HG02588 (cell line): ENCODE data around the gene ALDH1A3.

Experiments
- ATAC-seq: cut with Tn5 transposase; IDR thresholded peaks from one replicate; pipeline ENCODE4 v1.9.1; 2021; ENCODE audit warnings: mild to moderate bottlenecking, moderate library complexity; ENCODE audit not compliant: unreplicated experiment

The ALDH1A3 gene

DNA sequence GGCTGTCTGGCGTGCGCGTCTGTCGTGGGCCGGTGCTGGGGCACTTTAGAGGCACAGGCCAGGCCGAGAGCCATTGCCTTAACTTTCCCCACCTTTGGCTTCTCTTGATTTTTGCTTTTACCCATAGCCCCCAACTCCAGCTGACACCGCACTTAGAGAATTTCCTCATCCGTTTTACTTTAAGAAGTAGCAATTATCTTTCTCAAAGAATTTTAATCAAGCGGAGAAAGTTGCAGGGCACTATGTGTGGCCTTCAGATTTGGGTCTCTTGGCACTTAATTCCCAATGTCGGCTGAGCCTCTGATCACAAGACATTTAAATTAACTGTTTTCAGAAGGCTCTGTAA is 1.2 kb downstream of the ALDH1A3 start:
- ATAC-seq: no peak

DNA sequence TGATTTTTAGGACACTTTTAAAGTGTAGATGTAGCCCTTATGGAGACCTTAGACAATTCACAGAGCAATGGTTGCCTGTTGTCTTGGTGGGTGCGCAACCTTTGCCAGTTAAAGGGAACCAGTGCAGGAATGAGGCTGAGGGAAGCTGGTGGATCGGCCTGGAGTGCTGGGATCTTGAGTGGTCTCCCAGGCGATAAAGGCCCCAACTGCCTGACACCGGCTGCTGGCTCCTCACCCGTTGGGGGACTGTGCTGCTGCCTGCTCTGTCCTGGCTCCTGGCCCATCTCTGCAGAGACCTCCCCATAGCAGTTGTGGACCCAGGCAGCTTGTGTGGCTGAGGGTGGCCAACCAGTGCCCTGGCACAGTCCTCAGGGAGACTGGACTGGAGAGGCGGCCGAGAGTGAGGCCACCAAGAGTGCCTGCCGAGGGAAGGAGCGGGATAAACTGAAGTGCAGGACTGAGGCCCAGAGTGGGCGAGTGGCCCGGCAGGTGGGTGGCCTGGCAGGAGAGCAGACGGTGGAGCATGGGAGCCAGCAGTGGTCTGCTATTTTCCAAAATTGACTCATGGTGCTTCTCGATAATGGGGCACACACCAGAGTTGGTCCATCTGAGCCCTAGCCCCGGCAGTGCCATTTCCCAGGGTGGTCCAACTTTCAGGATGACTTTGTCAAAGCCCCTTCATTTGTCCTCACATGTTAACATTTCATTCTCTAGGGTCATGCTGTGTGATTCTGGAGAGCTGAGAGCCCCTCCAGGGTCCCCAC is 2.1 kb downstream of the ALDH1A3 start:
- no peak for ATAC-seq

- no peak for ATAC-seq
These were observed 5.5 kb downstream of the ALDH1A3 start for GRCh38 chr15:100885116-100885515.

DNA sequence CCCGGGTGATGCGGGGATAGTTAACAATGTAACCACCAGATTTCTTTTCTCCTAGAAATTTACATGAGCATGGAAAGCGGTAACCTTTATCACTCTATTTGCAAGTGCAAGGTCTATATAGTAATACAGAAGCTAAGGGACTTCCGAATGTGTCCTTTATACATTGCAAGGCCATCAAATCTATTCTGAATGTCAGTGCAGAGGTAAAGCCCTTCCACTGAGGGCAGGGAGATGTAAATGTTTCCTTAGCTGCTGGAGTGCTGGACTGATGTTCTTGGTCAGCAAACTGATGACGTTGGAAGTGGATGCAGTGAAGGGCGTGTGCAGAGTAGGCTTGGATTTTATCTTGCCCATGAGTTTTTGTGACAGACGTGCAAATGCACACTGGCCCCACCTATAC is 6.2 kb downstream of the ALDH1A3 start:
- no peak for ATAC-seq

DNA sequence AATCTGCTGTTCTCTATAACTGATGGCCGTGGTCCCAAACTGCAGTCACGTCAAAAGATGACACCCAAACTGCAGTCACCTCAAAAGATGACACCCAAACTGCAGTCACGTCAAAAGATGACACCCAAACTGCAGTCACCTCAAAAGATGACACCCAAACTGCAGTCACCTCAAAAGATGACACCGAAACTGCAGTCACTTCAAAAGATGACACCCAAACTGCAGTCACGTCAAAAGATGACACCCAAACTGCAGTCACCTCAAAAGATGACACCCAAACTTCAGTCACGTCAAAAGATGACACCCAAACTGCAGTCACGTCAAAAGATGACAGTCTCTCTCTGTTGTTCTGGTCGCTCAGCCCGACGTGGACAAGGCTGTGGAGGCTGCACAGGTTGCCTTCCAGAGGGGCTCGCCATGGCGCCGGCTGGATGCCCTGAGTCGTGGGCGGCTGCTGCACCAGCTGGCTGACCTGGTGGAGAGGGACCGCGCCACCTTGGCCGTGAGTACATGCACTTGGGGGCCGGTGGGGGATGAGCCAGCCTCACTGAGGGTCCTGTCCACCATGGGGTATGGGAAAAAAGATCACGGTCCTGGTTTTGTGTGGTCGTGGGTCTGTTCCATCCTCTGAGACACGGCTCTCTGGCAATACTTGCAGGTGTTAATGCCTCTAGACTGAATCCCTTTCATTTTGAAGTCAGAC is 7.7 kb downstream of the ALDH1A3 start:
- ATAC-seq: no peak

GRCh38 chr15:100889385-100890050 is 9.9 kb downstream of the ALDH1A3 start:
- no peak for ATAC-seq

- ATAC-seq: no peak
These were observed 10.6 kb downstream of the ALDH1A3 start for GRCh38 chr15:100890051-100890720.

- no peak for ATAC-seq
These were observed 11.2 kb downstream of the ALDH1A3 start for GRCh38 chr15:100890850-100891249.

- no peak for ATAC-seq
These were observed 11.8 kb downstream of the ALDH1A3 start for GRCh38 chr15:100891307-100892012.

DNA sequence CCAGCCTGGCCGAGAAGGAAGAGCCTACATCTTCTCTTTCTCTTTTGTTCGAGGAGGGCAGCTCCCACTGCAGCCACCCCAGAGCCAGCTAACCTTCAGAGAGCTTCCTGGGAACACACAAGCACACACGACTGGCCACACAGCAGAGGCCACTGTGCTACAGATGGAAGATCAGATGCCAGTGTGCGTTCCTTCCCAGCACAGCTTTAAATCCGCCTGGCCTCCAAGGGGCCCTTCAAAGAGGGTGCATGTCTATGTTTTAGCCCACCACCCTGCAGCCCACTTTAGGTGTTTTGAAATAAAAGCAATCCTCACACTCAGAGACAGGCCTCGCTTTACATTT is 12.4 kb downstream of the ALDH1A3 start:
- no peak for ATAC-seq

GRCh38 chr15:100893261-100893963 is 13.8 kb downstream of the ALDH1A3 start:
- ATAC-seq: no peak

DNA sequence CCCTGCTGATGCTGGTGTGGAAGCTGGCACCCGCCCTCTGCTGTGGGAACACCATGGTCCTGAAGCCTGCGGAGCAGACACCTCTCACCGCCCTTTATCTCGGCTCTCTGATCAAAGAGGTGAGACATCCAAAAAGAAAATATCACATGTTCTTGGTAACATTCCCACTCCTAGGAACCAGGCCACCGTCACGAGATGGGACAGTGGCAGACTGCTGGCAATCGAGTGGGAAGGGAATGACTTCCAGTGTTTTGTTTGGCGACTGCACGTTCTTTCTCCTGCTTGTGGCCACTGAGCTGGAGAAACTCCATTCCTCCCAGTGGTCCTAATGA is 14.3 kb downstream of the ALDH1A3 start:
- no peak for ATAC-seq

DNA sequence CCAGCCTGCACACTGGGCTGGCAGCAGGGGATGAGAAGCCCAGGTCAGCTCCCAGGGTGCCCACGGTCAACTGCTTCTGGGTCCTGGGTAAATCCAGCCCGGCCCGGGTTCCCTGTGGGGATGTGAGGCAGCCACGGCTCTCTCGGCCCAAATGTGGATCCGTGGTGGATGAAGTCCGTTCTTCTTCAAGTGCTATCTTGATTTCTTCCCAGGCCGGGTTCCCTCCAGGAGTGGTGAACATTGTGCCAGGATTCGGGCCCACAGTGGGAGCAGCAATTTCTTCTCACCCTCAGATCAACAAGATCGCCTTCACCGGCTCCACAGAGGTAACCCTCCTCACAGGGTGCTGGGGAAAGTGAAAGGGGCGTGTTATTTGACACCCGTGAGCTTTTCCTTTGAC is 16.1 kb downstream of the ALDH1A3 start:
- ATAC-seq: no peak

DNA sequence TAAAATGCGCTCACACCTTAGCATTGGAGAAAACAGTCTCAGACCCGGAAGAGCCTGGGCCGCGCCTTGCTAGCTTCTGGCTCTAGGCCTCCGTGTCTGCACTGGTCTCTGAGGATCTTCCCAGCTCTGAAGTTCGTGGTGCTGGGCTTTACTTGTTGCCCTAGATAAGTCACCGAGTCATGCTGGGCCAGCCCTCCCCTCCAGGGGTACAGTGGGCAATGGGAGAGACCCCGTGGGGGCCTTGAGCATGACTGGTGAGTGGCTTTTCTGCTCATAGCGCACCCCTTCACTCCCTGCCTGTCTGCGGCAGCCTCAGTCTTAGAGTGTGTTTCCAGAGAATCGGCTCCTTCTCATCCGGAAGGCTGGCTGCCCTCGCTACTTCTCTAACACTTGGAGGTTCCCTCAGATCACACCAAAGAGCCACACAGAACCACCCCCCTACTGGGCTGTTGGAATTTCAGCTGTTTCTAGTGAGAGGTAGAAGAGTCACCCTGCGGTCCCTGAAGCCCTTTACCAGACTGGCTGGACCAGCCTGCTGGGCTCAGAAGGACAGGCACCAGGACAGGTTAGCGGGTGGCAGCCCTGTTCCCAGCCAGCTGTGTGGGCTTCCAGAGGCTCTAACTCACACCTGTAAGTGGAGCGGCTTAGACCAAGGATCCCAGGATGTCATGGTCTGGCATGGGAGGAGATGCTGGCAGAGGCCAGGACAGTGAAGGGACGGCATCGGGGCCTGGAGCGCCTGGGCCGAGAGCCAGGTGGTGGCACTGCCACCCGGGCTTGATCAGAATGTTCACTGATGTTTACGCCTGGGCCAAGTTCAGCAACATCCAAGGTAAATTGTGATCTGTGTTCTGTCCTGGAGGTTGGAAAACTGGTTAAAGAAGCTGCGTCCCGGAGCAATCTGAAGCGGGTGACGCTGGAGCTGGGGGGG is 17.9 kb downstream of the ALDH1A3 start:
- ATAC-seq: no peak

DNA sequence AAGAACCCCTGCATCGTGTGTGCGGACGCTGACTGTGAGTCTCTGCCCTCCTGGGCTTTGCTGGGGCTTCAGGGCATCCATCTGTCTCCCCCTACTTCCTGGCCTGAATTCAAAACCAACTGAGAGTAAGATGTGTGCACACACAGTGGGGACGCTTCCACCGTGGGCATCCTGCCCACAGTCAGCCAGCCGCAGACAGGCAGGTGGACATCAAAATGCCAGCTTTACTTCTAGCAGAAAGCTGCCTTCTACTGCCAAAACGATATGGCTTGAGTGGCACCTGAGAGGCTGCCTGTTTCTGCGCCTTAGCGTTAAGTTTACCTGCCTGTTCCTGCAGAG is 18.5 kb downstream of the ALDH1A3 start:
- no peak for ATAC-seq

DNA sequence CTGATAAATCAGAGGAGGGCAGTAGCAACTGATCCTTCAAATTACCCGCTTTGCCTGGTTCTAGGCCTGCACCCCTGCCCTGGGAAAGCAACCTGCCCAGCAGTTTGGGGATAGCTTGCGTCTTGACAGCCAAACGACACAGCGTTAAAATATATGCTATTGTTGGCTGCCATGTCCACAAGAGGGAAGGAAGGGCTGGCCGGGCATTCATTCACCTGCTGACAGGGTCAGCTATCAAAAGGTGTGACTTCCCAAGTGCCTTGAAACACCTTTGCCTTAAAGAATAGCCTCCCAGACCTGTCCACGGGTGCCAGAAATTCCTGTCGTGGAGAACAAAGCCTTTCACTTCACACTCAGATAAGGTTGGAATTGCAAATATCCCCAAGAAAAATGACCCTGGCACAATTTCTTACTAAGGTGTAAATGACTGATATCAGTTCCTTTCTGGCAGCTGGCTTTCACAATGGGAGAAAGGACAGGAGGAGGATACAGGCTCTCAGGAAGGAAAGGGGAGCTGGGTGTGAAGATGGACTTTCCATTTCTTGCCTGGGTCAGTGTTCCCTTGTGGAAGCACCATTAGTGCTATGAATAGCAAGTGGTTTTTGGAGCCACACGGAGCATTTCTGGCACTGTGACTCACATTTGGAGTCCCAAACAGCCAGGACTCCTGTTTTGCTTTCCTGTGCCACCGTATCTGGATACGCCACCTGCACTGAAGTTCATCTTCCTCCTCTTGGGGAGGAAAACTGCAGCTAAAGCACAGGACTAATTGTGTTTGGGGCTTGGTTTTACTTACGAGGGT is 19.2 kb downstream of the ALDH1A3 start:
- ATAC-seq: no peak

DNA sequence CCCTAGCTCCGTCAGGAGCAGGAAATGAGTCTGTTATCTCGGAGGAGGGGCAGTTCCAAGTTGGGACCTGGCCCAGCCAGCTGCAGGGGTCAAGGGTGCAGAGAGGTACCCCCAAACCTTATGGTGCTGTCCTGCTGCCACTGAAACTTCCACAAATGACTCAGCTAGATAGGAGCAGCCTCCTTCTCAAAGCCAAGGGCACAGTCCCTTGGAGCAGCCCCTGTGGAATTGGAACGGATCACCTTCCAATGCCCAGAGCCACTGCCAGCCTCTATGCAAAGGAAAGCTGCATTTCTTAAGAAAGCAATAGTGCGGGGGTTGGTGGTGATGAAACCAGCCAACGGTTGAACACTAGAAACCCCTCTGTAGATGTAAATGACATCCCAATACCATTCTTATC is 20.0 kb downstream of the ALDH1A3 start:
- ATAC-seq: no peak

DNA sequence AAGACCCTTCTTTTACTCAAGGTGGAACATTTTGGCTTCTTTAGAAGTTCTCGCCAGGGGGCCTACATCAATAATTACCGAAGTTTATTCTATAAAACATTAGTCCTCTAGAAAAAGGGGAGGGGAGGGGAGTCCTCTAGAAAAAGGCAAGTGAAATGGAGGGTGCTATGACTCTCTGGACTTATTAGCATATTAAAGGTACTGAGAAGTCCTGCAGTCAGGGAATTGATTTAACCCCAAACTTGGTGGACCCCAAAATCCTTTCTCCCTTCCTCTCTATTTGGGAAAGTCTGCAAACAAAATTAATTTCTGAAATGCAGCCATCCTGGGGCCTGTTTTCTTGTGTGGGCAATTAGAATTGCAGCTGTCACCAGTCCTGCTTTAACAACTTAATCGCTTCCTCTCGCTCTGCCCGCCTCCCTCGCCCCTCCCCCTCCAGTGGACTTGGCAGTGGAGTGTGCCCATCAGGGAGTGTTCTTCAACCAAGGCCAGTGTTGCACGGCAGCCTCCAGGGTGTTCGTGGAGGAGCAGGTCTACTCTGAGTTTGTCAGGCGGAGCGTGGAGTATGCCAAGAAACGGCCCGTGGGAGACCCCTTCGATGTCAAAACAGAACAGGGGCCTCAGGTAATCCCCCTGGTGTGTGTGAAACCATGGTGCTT is 20.6 kb downstream of the ALDH1A3 start:
- ATAC-seq: no peak
